GM15510 (cell line): ENCODE results near the gene PTHLH.

ENCODE experiments used
- POLR2A ChIP-seq: IDR thresholded peaks from 3 replicates; pipeline ENCODE4 v1.6.1; 2011; ENCODE audit warnings: borderline replicate concordance; ENCODE audit not compliant: insufficient read length; ENCODE audit errors: extremely low read depth

The PTHLH gene

DNA sequence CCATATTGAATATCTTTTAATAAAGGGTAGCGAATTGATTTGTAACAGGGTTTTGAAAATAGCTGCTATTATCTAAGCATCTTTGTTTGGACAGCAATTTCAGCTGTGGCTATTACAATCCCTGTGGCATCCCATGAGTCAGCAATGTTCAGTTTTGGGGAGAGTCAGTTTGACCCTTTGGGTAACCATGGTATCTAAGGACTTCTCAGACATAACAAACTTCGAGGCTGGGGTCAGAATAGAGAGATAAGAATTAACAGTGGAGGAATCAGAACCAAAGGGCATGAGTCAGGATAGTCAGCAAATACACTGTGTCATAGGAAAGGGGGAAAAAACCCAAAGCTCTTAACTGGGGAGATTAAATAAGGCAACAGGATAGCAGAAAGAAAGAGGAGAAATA is 11.7 kb upstream of the PTHLH start:
- TF ChIP-seq POLR2A = no peak

DNA sequence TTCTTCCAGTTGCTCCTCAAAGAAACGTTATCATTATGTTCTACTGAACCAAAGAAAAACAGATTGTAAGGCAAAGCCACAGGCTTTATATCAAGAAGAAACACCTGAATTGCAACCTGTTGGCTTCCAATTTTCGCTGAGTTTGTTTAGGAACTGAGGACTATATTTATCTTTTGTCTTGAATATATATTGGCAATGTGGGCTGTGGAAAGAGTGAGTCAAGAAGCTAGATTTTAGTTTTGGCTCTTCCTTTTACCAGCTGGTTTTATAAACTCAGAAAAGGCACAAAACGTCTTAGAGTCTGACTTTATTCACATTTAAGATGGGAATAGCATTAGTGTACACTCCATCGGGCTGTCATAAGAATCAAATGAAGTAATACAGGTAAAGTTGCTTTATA is 10.4 kb upstream of the PTHLH start:
- no peak for TF ChIP-seq POLR2A

DNA sequence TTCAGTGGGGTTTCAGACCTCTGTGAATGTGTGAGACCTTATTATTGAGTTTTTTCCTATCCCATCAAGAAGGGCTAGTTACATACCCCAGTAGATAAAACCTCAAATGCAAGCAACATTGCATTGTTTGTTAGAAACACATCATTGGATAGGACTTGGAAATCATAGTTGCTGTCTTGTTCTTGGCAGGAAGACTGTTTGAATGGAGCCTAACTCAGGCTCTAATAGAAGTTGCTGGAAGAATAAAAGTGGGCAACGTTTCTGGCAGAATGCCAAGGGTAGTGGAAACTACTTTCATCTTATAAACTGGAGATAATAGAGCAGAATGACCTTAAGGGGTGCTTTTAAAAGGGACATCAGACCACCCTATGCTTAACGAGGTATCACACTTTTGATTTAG is 9.9 kb upstream of the PTHLH start:
- no peak for TF ChIP-seq POLR2A

DNA sequence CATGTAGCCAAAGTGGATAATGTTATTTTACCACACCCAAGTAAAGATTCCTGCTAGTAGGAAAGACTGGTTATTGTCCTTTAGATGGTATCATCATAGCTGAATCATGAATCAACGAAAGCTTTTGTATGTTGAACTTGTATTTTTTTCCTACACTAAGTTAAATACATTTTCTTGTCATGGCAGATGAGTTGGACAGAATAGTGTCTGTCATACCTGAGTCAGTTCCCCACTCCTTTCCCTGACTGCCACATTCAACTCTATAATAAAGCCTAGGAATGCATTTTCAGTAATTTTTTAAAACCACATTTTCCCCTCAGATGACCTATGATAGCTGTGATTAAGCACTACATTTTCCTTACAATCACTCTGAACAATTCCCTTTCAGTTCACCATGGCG is 9.3 kb upstream of the PTHLH start:
- no peak for TF ChIP-seq POLR2A

DNA sequence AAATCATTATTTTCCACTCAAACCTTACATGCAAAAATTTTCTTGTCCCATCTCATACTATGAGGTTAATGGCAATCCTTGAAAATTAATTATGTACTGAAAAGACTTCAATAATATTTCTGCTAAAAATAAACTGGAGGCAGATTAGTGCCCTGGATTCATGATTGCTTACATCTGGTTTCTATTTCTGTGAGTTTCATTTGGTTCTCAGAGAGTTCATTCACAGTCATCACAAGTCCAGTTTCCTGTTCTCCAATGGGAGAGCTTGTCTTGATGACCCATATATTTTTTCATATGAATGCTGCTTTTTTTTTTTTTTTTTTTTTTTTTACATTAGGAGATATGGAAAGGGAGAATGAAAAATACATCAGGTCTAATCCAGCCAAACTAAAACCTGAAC is 6.6 kb upstream of the PTHLH start:
- TF ChIP-seq POLR2A = no peak

DNA sequence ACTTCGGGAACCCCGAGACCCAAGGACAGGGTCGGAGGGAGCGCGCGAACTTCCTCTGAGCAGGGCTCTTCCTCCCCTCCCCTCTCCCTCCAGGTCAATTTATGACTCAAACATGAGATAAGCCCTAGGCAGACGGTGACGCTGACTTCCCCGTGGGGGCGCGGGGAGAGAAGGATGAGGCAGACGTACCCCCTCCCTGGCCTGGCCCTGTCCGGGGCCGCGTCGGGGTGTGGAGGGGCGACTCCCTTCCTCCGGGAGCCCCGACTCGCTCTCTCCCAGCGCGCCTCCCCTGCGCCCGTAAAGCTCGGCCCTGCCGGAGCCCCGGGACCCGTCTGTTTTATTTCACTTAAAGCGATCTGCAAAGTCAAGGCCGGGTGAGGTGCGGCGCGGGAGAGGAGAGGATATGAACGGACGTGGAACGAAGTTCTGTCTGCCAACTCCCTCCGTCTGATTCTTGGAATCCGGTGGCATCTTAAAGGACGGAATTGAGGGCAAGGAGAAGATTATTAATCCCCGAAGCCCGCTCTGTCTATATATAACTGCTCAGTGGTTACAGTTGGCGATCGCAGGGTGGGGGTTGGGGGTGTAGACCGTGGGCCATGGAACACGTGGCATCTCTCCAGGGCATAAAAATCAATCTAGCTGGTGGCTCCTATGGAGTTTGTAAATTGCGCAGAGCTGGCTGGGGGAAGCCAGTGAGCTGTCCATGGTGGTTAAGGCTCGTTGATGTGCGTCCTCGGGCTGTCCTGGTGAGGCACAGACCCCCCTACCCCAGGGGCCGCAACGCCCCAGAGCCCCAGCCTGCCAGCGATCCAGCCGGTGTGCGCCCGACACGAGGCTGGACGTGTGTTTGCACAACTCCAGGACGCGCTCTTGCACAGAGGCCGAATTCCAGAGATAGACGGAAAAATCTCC is 2.9 kb upstream of the PTHLH start:
- TF ChIP-seq POLR2A = no peak

DNA sequence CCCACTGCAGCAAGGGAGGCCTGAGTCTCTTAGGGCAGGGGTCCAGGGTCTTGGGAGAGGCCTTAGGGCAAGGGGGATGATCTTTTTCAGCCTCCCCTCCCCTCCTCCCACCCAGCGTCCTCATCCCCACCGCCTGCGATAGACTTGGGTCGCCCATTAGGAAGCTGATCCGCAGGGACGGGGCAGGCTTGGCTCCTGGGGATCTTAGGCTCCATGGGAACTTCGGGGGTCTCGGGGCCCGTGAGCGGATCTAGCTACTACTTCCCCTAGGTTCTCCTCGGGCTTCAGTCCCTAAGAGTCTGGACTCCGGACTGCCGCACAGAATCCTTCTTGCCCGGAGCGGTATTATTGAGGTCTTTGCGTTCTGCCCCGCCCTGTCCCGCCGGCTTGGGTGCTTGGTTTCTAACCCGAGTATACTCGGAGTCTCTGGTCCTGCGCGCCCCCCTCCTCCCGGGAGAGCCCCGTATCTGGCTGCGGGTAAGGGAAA is 2.2 kb upstream of the PTHLH start:
- TF ChIP-seq POLR2A = no peak

DNA sequence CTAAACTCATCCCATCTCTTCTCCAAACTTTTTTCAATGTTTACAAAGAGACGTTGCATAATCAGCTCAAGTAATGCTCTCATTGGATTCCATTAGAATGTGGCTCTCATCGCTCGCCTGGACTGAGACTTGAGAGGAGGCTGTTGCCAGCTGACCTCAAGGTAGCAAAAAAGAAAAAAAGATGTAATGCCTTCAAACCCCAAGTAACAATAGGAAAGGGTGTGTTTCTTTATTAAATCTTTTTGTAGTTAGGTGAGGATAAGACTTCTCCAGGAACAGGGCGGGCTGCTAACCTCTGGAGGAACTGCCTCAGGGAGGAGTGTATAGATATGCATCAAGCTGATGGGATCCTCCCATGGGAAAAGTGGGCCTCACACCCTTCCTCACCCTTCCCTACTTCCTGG is 956 bp upstream of the PTHLH start:
- TF ChIP-seq POLR2A = no peak

DNA sequence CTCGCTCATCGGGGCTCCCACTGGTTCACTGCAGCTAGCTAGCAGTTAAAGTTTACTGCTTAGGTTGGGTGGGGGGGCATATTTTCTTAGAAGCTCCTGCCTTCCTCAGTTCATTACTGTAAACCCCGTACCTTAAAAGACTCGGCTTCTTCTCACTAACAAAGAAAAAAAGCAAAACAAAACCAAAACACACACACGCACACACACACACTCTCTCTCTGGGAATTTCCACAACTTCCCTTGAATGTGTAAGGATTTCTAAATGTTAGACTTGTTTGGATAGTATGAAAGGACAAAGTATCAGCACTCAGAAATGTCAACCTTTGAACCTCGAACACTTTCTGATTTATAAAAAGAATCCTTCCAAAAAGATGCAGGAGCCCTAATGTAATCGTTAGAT is 927 bp downstream of the PTHLH start:
- no peak for TF ChIP-seq POLR2A

DNA sequence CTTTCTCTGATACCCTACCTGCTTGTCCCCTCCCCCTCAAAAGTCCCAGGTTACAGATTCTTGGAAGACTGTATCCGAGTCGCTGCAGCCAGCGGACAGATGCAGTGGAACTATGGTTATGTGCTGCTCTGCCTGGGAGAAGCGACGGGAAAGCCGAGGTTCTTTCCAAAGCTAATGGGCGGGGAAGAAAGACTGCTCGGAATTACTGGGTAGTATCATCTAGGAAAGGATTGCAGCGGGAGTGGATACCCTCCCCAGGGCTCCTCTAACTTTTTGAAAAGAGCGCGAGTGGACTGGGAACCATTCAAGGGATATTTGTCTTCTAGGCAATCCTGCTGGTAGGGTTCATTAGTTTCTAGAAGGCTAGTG is 1.4 kb downstream of the PTHLH start:
- no peak for TF ChIP-seq POLR2A

DNA sequence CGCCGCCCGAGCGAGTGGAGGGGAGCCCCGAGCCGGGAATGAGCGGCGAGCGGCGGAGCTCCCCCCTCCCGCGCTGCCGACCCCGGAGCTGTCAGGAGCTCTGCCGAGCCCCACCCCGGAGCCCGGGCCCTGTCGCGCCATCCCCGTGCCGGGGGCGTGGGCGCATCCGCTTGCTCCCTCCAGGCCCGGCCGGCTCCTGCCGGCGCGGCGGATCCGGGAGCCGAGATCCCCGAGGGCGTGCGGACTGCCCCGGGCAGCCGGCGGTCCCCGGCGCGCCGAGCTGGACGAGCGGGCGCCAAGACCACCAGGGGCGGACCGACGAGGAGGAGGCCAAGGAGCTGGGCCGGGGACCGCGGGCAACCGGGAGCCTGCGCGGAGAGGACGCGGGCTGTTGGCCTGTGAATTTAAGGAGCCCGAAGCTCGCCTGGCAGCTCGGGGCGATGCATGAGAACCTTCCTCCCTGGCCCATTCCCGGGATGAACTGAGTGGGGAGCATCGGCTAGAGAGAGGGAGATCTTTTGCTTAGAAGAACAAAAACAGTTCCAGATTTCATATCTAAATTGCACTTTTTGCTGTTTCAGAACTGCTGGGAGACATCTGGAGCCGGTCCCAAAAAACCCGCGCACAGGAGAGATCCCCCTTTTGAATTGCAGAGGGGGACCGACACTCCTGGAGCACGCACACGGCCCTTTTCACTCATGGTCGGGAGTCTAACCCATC is 2.0 kb downstream of the PTHLH start:
- no peak for TF ChIP-seq POLR2A

DNA sequence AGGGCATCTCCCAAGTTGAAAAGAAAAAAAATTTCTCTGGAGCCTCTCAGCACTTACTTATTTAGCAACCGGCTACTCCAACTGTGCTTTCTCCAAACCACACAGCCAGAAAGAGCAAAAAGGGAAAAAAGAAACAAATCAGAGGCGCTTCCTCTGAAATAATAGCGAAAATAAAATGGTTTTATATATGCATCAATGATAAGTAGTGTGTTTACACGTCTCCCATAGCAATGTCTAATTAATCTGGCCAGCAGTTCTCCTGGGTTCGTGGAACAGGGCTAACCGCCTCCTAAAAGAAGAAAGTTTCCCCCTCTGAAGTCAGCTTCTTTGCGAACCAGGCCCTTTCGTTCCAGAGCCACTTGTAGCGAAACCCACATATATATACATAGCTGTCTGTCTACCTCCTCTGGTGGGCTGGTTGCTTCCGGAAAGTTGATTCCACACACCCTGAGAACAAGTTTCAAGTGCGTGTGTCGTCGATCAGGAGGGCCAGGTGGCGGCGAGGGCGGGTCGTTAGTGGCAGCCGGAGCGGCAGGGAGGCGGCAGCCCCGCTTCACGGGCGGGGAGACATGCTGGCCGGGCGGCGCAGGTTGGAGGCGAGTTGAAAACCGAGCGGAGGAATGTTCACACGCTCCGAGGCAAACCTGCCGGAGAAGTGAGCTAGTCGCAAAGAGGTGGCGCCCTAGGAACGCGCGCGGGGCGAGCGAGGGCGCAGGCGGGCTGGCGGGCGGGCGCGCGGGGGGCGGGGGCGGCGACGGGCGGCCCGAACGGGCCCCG is 2.7 kb downstream of the PTHLH start:
- TF ChIP-seq POLR2A = no peak

DNA sequence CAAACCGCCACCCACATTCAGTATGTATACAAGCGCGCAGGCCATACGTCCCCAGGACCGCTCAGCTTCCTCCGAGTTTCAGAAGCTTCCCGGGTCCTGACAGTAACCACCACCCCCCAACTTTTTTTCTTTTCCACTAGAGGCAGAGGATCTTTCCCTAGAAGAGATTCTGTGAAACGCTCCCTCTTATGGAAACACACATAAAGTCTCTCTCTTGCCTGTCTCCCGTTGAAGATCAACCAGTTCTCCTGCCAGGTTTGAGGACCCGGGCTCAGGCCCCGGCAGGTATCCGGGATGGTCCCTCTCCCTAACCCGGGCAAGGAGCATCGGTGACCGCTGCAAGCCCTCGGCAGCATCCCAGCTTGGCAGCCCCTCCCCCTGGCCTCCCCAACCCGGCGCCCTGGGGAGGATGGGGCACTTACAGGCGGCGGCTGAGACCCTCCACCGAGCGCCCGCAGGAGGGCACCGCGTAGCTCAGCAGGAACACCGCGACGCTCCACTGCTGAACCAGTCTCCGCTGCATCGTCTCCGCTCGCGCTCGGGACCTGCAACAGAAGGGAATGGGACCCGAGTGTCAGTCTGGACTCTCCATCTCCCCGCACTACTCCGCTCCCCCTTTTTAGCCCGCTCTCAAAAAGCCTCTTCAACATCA is 3.4 kb downstream of the PTHLH start:
- no peak for TF ChIP-seq POLR2A

DNA sequence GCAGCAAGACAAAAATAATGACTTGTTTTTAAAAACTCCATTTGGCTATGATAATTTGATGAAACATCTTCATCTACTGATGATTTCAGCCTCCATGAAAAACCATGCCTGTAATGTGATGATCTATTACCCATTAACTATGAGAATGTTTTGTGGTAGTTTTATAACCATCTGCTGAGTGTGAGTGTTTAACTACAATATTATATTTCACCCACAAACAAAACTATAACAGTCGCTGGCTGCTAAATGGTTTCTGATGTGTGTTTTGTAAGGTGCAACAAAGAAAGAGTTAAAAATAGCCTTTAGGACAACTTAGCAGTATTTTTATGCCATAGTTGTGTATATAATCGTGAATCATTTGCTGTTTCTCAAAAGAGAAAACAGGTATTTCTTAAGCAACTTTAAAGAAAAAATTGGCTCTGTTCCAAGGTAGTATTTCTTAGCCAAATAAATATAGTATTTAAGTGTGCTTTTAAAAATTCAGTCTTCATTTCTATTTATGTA is 4.9 kb downstream of the PTHLH start:
- no peak for TF ChIP-seq POLR2A
